DMS153 treated with DMSO at 0.1 percent for 48 hours (cell line): Measurements from ENCODE around the gene SUPV3L1.
"Not testable (repeated sequence)": the region's sequence is repeated elsewhere in the genome, so short reads cannot be mapped to it uniquely, and the experiment has no call there.

Experiments used
- DNase-seq: peaks from one replicate; lab custom pipeline; 2025; ENCODE audit not compliant: unreplicated experiment; lab: John Stamatoyannopoulos, UW

SUPV3L1 gene

GRCh38 chr10:69179743-69180524, at the start of gene SUPV3L1:
SUPV3L1 (plus strand) TSS chr10:69180234; CDS start chr10:69180292, 58 bp downstream.
- peak; percentile 92 for DNase-seq

- DNase-seq, result no peak
Observed at GRCh38 chr10:69130251-69130650, 49.8 kb upstream of the SUPV3L1 start.

GRCh38 chr10:69139961-69140360, 40.1 kb upstream of the SUPV3L1 start:
- DNase-seq, result no peak

GRCh38 chr10:69141304-69141703, 38.7 kb upstream of the SUPV3L1 start:
- no peak for DNase-seq

- DNase-seq, result not testable (repeated sequence)
Observed at GRCh38 chr10:69142074-69142473, 38.0 kb upstream of the SUPV3L1 start.

GRCh38 chr10:69142983-69143382, 37.1 kb upstream of the SUPV3L1 start:
- no peak for DNase-seq

GRCh38 chr10:69145329-69145728, 34.7 kb upstream of the SUPV3L1 start:
- DNase-seq, result no peak

- no peak for DNase-seq
Observed at GRCh38 chr10:69145864-69146263, 34.2 kb upstream of the SUPV3L1 start.

GRCh38 chr10:69146759-69147158, 33.3 kb upstream of the SUPV3L1 start:
- no peak for DNase-seq

GRCh38 chr10:69151984-69152383, 28.1 kb upstream of the SUPV3L1 start:
- DNase-seq, result no peak

GRCh38 chr10:69153227-69153626, 26.8 kb upstream of the SUPV3L1 start:
- no peak for DNase-seq

- no peak for DNase-seq
Observed at GRCh38 chr10:69160809-69161241, 19.2 kb upstream of the SUPV3L1 start.

- no peak for DNase-seq
Observed at GRCh38 chr10:69168493-69168892, 11.5 kb upstream of the SUPV3L1 start.

GRCh38 chr10:69172241-69172982, 7.6 kb upstream of the SUPV3L1 start:
- no peak for DNase-seq

- not testable (repeated sequence) for DNase-seq
Observed at GRCh38 chr10:69175326-69175725, 4.7 kb upstream of the SUPV3L1 start.

- DNase-seq, result no peak
Observed at GRCh38 chr10:69176823-69177222, 3.2 kb upstream of the SUPV3L1 start.

- no peak for DNase-seq
Observed at GRCh38 chr10:69179089-69179742, 818 bp upstream of the SUPV3L1 start.

GRCh38 chr10:69180525-69181204, 631 bp downstream of the SUPV3L1 start:
- no peak for DNase-seq

- no peak for DNase-seq
Observed at GRCh38 chr10:69181433-69181832, 1.4 kb downstream of the SUPV3L1 start.

GRCh38 chr10:69182005-69182404, 2.0 kb downstream of the SUPV3L1 start:
- DNase-seq, result no peak

GRCh38 chr10:69186524-69186923, 6.5 kb downstream of the SUPV3L1 start:
- no peak for DNase-seq
